ENCODE results near the gene TXNRD1.

DNA sequence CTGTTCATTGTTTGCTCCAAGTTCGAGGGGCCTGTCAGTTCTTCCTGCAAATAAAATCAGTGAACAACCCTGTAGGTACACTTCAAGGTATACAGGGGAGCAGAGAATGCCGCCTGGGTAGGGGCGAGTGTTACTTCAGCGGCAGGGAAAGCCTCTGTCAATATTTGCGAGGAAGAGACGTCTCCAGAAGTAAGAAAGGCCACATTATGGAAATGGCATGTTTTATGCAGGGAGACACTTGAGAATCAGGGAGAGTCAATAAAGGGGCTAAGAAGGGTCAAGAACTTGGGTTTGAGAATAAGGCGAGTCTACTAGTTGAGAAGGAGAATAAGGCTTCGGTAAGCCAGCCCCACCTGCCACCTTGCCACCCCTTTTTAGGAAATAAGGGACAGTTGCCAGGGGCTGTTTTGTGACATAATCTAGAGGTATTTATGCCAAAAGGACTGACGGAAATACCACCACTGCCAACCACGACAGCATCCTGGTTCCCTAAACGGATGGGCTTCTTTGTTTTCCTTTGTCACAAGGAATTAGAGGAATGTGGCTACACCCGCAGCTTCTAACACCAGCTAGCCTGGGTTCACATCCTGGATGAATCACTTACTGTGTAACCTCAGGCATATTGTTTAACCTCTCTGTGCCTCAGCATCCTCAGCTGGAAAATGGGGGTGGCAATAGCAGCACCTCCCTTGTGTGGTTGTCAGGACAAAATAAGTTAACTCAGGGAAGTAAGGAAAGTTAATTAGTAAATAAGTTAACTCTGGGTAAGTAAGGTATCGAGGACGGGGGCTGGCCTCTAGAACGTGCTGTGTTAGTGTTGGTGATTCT lies 155.7 kb downstream of the TXNRD1 start:
- no peak for TF ChIP-seq POLR2A (IDR thresholded peaks at IDR 0.05)
- TF ChIP-seq, protein P1, sequence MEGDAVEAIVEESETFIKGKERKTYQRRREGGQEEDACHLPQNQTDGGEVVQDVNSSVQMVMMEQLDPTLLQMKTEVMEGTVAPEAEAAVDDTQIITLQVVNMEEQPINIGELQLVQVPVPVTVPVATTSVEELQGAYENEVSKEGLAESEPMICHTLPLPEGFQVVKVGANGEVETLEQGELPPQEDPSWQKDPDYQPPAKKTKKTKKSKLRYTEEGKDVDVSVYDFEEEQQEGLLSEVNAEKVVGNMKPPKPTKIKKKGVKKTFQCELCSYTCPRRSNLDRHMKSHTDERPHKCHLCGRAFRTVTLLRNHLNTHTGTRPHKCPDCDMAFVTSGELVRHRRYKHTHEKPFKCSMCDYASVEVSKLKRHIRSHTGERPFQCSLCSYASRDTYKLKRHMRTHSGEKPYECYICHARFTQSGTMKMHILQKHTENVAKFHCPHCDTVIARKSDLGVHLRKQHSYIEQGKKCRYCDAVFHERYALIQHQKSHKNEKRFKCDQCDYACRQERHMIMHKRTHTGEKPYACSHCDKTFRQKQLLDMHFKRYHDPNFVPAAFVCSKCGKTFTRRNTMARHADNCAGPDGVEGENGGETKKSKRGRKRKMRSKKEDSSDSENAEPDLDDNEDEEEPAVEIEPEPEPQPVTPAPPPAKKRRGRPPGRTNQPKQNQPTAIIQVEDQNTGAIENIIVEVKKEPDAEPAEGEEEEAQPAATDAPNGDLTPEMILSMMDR (IDR thresholded peaks at IDR 0.05): no peak

All from Peyer's patch (tissue), 4 donors.